Gastroesophageal sphincter (tissue), 3 donors: Measurements from ENCODE around the gene SLC1A4.

Experiments used
- POLR2A ChIP-seq, 2 donors: fragments of 450-650 bp; IDR thresholded peaks; one replicate each; pipeline ENCODE4 v1.6.1; 2017; ENCODE audit warnings: antibody characterized with exemption in 2 of 2, mild to moderate bottlenecking in 2 of 2, moderate library complexity in 1 of 2
- TF ChIP-seq, protein P1 (sequence below), 4 experiments: fragments of 200-600 bp in 2 of 4; fragments of 450-650 bp in 2 of 4; sonication (generic) in 1 of 4; IDR thresholded peaks; one replicate each; pipeline ENCODE4 v1.5.1; 2017 to 2019; ENCODE audit warnings: antibody characterized with exemption in 4 of 4, mild to moderate bottlenecking in 2 of 4, moderate library complexity in 2 of 4

DNA sequence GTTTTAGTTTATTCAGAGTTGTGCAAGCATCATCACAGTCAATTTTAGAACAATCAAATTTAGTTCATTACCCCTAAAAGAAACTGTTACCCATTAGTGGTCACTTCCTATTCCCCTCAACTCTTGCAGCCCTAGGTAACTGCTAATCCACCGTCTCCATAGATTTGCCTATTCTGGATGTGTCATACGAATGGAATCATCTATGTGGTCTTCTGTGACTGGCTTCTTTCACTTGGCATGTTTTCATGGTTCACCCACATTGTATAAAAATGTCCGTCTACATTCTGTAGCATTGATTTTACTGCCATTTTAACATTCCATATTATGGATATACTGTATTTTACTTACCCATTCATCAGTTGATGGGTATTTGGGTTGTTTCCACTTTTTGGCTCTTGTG lies 61.7 kb downstream of the SLC1A4 start:
- no peak for TF ChIP-seq POLR2A (IDR thresholded peaks at IDR 0.05)
- TF ChIP-seq, protein P1, sequence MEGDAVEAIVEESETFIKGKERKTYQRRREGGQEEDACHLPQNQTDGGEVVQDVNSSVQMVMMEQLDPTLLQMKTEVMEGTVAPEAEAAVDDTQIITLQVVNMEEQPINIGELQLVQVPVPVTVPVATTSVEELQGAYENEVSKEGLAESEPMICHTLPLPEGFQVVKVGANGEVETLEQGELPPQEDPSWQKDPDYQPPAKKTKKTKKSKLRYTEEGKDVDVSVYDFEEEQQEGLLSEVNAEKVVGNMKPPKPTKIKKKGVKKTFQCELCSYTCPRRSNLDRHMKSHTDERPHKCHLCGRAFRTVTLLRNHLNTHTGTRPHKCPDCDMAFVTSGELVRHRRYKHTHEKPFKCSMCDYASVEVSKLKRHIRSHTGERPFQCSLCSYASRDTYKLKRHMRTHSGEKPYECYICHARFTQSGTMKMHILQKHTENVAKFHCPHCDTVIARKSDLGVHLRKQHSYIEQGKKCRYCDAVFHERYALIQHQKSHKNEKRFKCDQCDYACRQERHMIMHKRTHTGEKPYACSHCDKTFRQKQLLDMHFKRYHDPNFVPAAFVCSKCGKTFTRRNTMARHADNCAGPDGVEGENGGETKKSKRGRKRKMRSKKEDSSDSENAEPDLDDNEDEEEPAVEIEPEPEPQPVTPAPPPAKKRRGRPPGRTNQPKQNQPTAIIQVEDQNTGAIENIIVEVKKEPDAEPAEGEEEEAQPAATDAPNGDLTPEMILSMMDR (IDR thresholded peaks at IDR 0.05), result no peak
